Left forelimb (tissue), 1 donor: ENCODE results near the gene BPTF.
"Not testable (repeated sequence)": the region's sequence is repeated elsewhere in the genome, so short reads cannot be mapped to it uniquely, and the experiment has no call there.

Source experiments
- DNase-seq: peaks from one replicate; pipeline ENCODE4 v3.0.0-alpha.2; 2018; ENCODE audit warnings: low spot score

Gene BPTF

GRCh38 chr17:67824735-67825626, at the start of gene BPTF:
Gene BPTF, plus strand, starts transcription at chr17:67825503. Its CDS starts 222 bp downstream, at chr17:67825725.
- peak; percentile 92 for DNase-seq

DNA sequence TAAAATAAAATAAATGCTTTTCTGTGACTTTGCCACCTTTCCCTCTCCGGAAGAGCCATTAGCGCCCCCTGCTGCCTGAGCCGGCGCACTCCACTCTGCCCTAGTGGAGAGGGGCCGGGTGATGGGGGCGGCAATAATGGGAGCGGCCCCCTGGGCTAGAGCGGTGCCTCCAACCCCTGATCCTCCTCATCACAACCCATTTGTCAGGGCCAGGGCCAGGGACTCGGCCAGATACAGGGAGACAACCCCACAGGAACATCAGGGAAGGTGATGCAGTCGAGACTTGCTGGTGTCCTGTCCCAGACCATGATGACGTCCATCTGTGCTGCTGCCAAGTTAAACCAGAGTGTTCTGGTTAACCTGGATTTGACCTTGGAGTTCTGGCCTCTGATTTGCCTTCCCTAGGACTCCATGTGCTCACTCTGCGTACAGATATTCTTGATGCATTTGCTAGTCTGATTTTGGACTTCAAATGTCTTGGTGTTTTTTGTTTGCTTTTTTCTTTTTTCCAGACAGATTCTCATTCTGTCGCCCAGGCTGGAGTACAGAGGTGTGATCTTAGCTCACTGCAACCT, 46.1 kb upstream of the BPTF start:
- peak; percentile 73 for DNase-seq

DNA sequence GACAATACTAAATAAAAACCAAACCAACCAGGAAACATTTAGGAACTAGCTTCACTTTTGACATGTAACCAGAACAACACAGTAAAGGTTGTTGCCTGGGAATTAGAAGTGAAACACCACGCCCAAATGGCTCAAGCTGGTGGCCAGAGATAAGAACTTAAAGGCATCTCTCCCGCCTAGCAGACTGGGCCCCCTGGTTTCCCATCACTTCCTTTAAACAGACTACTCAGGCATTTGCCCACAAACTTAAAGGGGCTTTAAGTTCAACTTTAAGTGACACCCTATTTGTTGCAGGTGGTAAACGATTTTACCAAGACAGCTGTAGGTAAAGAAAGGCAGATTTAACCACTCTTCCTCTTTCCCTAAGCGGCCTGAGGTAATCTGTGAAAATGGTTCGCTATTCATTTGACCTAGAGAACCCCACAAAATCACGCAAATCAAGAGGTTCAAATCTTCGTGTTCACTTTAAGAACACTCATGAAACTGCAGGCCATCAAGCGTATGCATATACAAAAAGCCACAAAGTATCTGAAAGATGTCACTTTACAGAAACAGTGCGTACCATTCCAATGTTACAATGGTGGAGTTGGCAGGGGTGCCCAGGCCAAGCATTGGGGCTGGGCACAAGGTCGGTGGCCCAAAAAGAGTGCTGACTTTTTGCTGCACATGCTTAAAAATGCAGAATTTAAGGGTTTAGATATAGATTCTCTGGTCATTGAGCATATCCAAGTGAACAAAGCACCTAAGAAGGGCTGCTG, 40.8 kb upstream of the BPTF start:
- DNase-seq, result no peak

GRCh38 chr17:67785122-67785477, 40.2 kb upstream of the BPTF start:
- DNase-seq, result no peak

DNA sequence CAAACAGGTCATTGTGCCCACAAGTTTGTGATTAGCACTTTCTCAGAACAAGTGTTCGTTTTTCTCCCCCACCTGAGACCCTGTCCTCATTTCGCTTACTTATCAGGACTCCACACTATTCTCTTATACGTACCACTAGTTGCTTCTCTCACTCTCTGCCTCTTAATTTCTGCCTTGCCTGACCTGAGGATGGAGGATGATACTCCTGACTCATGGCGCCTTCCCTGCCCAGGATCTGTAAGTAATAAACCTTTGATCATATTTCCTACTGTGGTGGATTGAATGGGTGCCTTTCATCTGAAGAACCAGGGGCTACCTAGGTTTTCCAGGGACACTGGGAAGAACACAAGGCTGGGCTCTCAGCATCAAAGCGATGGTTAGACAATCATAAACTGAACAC, 39.8 kb upstream of the BPTF start:
- DNase-seq, result no peak

DNA sequence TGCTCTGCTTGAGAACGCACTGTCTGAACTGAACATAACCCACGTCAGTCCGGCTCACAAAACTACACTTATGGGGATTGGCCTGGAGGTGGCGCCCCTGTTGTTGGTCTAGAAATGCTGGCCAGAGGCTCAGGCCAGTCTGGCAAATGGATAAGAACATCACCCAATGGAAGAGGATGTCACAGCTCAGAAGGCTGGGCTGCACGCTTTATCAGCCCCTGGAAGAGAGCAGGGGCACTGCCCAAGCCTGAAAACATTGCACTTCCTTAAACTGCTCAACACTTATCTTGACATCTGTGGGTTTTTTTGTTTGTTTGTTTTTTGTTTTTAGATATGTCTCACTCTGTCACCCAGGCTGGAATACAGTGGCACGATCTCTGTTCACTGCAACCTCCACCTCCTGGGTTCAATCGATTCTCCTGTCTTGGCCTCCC, 24.8 kb upstream of the BPTF start:
- DNase-seq, result no peak

GRCh38 chr17:67801626-67802175, 23.6 kb upstream of the BPTF start:
- DNase-seq, result no peak

- DNase-seq, result no peak
Observed at GRCh38 chr17:67810464-67810863, 14.8 kb upstream of the BPTF start.

DNA sequence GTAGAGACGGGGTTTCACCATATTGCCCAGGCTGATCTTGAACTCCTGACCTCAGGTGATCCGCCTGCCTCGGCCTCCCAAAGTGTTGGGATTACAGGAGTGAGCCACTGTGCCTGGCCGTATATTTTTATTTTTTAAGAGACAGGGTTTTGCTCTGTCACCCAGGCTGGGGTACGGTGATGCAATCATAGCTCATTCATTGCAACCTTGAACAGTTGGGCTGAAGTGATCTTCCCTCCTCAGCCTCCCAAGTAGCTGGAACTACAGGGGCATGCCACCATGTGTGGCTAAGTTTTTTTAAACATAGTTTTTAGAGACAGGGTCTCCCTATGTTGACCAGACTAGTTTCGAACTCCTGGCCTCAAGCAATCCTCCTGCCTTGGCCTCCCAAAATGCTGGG, 12.9 kb upstream of the BPTF start:
- not testable (repeated sequence) for DNase-seq

GRCh38 chr17:67813803-67814180, 11.5 kb upstream of the BPTF start:
- no peak for DNase-seq

GRCh38 chr17:67818110-67819002, 6.9 kb upstream of the BPTF start:
- no peak for DNase-seq

DNA sequence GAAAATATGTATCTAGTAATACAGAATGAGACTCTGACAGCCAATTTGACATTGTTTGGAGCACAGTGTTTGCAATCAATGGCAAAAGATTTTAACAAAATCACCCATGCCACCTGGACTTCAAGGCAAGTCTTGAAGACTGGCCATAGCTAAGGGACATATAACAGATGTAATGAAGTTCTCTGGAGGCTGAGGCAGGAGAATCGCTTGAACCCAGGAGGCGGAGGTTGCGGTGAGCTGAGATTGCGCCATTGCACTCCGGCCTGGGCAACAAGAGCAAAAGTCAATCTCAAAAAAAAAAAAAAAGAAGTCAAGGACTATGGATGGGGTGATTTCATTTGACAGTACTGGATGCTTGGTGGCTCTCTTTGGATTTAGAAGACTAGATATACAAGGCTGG, 5.6 kb upstream of the BPTF start:
- DNase-seq, result no peak

DNA sequence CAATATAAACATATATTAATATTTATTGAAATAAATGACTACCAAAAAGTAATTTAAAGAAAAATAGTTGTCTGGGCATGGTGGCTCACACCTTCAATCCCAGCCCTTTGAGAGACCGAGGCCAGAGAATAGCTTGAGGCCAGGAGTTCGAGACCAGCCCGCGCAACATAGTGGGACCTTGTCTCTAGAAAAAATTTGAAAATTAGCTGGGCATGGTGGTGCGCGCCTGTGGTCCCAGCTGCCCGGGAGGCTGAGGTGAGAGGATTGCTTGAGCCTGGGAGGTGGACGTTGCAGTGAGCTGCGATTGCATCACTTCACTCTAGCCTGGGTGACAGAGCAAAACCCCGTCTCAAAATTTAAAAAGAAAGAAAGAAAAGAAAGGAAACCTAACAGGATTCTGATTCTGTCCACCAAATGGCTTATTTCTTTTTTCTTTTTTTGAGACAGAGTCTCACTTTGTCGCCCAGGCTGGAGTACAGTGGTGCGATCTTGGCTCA, 3.4 kb upstream of the BPTF start:
- DNase-seq, result no peak

GRCh38 chr17:67825627-67826601, 611 bp downstream of the BPTF start:
- DNase-seq, result peak; percentile 76

- DNase-seq, result no peak
Observed at GRCh38 chr17:67829331-67829730, 4.0 kb downstream of the BPTF start.

DNA sequence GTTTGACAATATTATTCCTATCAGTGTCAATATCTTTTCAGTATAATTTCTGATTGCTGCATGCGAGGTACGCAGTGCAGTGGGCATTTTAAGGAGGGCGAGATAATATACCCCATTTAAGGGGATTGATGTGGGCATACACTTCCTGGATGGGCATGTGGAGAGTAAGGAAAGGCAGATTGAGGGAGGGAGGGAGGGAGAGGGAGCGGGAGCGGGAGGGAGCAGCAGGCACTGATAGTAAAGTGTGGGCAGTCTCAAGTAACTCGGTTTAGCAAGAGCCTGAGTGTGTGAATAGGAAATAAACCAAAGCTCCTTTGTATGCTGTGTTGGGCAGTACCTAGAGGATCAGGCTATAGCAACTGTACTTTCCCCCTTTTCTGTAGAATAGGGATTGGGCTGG, 5.1 kb downstream of the BPTF start:
- no peak for DNase-seq

GRCh38 chr17:67831268-67831667, 6.0 kb downstream of the BPTF start:
- DNase-seq, result no peak

- no peak for DNase-seq
Observed at GRCh38 chr17:67833134-67833533, 7.8 kb downstream of the BPTF start.

- DNase-seq, result no peak
Observed at GRCh38 chr17:67833946-67834631, 8.8 kb downstream of the BPTF start.

- DNase-seq, result no peak
Observed at GRCh38 chr17:67834634-67835033, 9.3 kb downstream of the BPTF start.
